Effector memory CD8-positive, alpha-beta T cell (primary cell): ENCODE measurements around the gene CCL22.
A peak's percentile ranks its signal among the peaks of the same experiment; 100 is the strongest.
"Not testable (repeated sequence)": the region's sequence is repeated elsewhere in the genome, so short reads cannot be mapped to it uniquely, and the experiment has no call there.

ENCODE experiments used
- ATAC-seq: fragments of 150-1000 bp; cut with Tn5 transposase; replicated peaks from 2 replicates; pipeline ENCODE4 v1.10.0; 2021; ENCODE audit warnings: mild to moderate bottlenecking, moderate library complexity
- DNase-seq, 3 experiments: peaks; one replicate each; pipeline ENCODE4 v3.0.0; 2021
- H3K27ac Mint-ChIP-seq, 2 donors: one replicate each; pipeline ENCODE4 v1.8.0; 2022; ENCODE audit warnings: mild to moderate bottlenecking in 2 of 2, mixed read lengths in 2 of 2, moderate library complexity in 2 of 2
- H3K27me3 Mint-ChIP-seq, 2 donors: one replicate each; pipeline ENCODE4 v1.8.0; 2022; ENCODE audit warnings: mixed read lengths in 2 of 2
- H3K36me3 Mint-ChIP-seq: one replicate; pipeline ENCODE4 v1.8.0; 2022; ENCODE audit warnings: mild to moderate bottlenecking, moderate library complexity, mixed read lengths; ENCODE audit not compliant: insufficient read depth
- H3K4me1 Mint-ChIP-seq, 2 donors: one replicate each; pipeline ENCODE4 v1.8.0; 2022; ENCODE audit warnings: low read depth in 2 of 2, mixed read lengths in 2 of 2
- H3K4me3 Mint-ChIP-seq, 2 donors: one replicate each; pipeline ENCODE4 v1.8.0; 2022; ENCODE audit warnings: mild to moderate bottlenecking in 2 of 2, mixed read lengths in 2 of 2, moderate library complexity in 2 of 2
- H3K9me3 Mint-ChIP-seq, 2 donors: one replicate each; pipeline ENCODE4 v1.8.0; 2022; ENCODE audit warnings: mixed read lengths in 2 of 2

Gene CCL22

GRCh38 chr16:57397493-57397892 is 38.9 kb downstream of the CCL22 start:
- not testable (repeated sequence) for H3K9me3 Mint-ChIP-seq, H3K36me3 Mint-ChIP-seq, ATAC-seq, H3K4me1 Mint-ChIP-seq, H3K4me3 Mint-ChIP-seq, H3K27ac Mint-ChIP-seq, DNase-seq
- H3K27me3 Mint-ChIP-seq = peaks cover 14 to 25% of the 10 kb centered on the region in 2 donors

- H3K27me3 Mint-ChIP-seq = no peaks in the 10 kb centered on the region
- ATAC-seq (no peak), DNase-seq (no peak)
- H3K36me3 Mint-ChIP-seq = no peaks in the 10 kb centered on the region
- no peak overlapping the region for H3K4me3 Mint-ChIP-seq
- no peak overlapping the region for H3K27ac Mint-ChIP-seq
- H3K4me1 Mint-ChIP-seq = no peaks in the 10 kb centered on the region
- H3K9me3 Mint-ChIP-seq = no peaks in the 10 kb centered on the region
These were observed 43.5 kb downstream of the CCL22 start for GRCh38 chr16:57401943-57402640.

GRCh38 chr16:57403965-57404817 is 45.6 kb downstream of the CCL22 start, which contains the start of gene CCL17:
Gene CCL17, plus strand, starts transcription at chr16:57404767. Its CDS starts 9,166 bp downstream, at chr16:57413933.
- no peaks in the 10 kb centered on the region for H3K27me3 Mint-ChIP-seq
- H3K36me3 Mint-ChIP-seq = no peaks in the 10 kb centered on the region
- ATAC-seq (no peak), DNase-seq (no peak)
- H3K4me3 Mint-ChIP-seq = no peak within 1 kb of the TSS
- no peaks in the 10 kb centered on the region for H3K4me1 Mint-ChIP-seq
- H3K9me3 Mint-ChIP-seq = no peaks in the 10 kb centered on the region
- H3K27ac Mint-ChIP-seq = no peak within 1 kb of the TSS

GRCh38 chr16:57405097-57405496 is 46.5 kb downstream of the CCL22 start:
- Mint-ChIP-seq H3K4me3 (no peak overlapping the region), H3K9me3 (no peaks in the 10 kb centered on the region), H3K36me3 (no peaks in the 10 kb centered on the region), H3K4me1 (no peaks in the 10 kb centered on the region), H3K27me3 (no peaks in the 10 kb centered on the region), H3K27ac (no peak overlapping the region)
- ATAC-seq = no peak
- DNase-seq = no peak

GRCh38 chr16:57406881-57407280 is 48.3 kb downstream of the CCL22 start:
- ATAC-seq (no peak), DNase-seq (no peak)
- Mint-ChIP-seq H3K27ac (no peak overlapping the region), H3K27me3 (peaks cover 0 to 7% of the 10 kb centered on the region in 2 donors), H3K4me3 (no peak overlapping the region), H3K36me3 (no peaks in the 10 kb centered on the region), H3K9me3 (no peaks in the 10 kb centered on the region), H3K4me1 (no peaks in the 10 kb centered on the region)

- H3K4me1 Mint-ChIP-seq = no peaks in the 10 kb centered on the region
- no peak overlapping the region for H3K4me3 Mint-ChIP-seq
- H3K9me3 Mint-ChIP-seq = no peaks in the 10 kb centered on the region
- DNase-seq = no peak
- H3K36me3 Mint-ChIP-seq = no peaks in the 10 kb centered on the region
- no peak overlapping the region for H3K27ac Mint-ChIP-seq
- no peak for ATAC-seq
- H3K27me3 Mint-ChIP-seq = peaks cover 0 to 7% of the 10 kb centered on the region in 2 donors
These were observed 49.2 kb downstream of the CCL22 start for GRCh38 chr16:57407521-57408353.

GRCh38 chr16:57409065-57409464 is 50.5 kb downstream of the CCL22 start:
- no peak for DNase-seq
- Mint-ChIP-seq H3K4me1 (no peaks in the 10 kb centered on the region), H3K27me3 (peaks cover 0 to 7% of the 10 kb centered on the region in 2 donors), H3K36me3 (no peaks in the 10 kb centered on the region), H3K27ac (no peak overlapping the region), H3K4me3 (no peak overlapping the region), H3K9me3 (no peaks in the 10 kb centered on the region)
- ATAC-seq = no peak

- Mint-ChIP-seq H3K27ac (no peak overlapping the region), H3K36me3 (no peaks in the 10 kb centered on the region), H3K9me3 (no peaks in the 10 kb centered on the region)
These were observed 51.4 kb downstream of the CCL22 start for GRCh38 chr16:57409870-57410587.

GRCh38 chr16:57411362-57411976 is 52.9 kb downstream of the CCL22 start:
- no peak for ATAC-seq
- peaks cover 0 to 7% of the 10 kb centered on the region in 2 donors for H3K27me3 Mint-ChIP-seq
- H3K4me3 Mint-ChIP-seq = no peak overlapping the region
- H3K9me3 Mint-ChIP-seq = no peaks in the 10 kb centered on the region
- peaks cover under 1 to 2% of the 10 kb centered on the region in 2 donors for H3K4me1 Mint-ChIP-seq
- peaks cover 3% of the 10 kb centered on the region for H3K36me3 Mint-ChIP-seq
- peak overlapping the region in 1 of 2 donors; percentile 31 for H3K27ac Mint-ChIP-seq
- DNase-seq = no peak

More at GRCh38 chr16:57409870-57410587, 51.4 kb downstream of the CCL22 start:
- no peaks in the 10 kb centered on the region for H3K4me1 Mint-ChIP-seq
- no peak overlapping the region for H3K4me3 Mint-ChIP-seq
- ATAC-seq (no peak), DNase-seq (no peak)
- H3K27me3 Mint-ChIP-seq = peaks cover 0 to 7% of the 10 kb centered on the region in 2 donors

- Mint-ChIP-seq H3K4me3 (no peak overlapping the region), H3K4me1 (peaks cover 9 to 10% of the 10 kb centered on the region in 2 donors), H3K27ac (no peak overlapping the region), H3K36me3 (peaks cover 10% of the 10 kb centered on the region), H3K9me3 (no peaks in the 10 kb centered on the region), H3K27me3 (peaks cover 0 to 7% of the 10 kb centered on the region in 2 donors)
- DNase-seq (no peak), ATAC-seq (no peak)
These were observed 54.0 kb downstream of the CCL22 start for GRCh38 chr16:57412584-57412983.

- Mint-ChIP-seq H3K4me3 (no peak overlapping the region), H3K36me3 (peaks cover 10% of the 10 kb centered on the region), H3K27me3 (peaks cover 0 to 7% of the 10 kb centered on the region in 2 donors), H3K4me1 (peaks cover 9 to 13% of the 10 kb centered on the region in 2 donors), H3K9me3 (no peaks in the 10 kb centered on the region), H3K27ac (peak overlapping the region in 1 of 2 donors; percentile 17)
- DNase-seq = no peak
- ATAC-seq = peak; percentile 14
These were observed 54.7 kb downstream of the CCL22 start for GRCh38 chr16:57413301-57413730.

- H3K4me1 Mint-ChIP-seq = peaks cover 9 to 16% of the 10 kb centered on the region in 2 donors
- no peaks in the 10 kb centered on the region for H3K9me3 Mint-ChIP-seq
- H3K36me3 Mint-ChIP-seq = peaks cover 10% of the 10 kb centered on the region
- H3K4me3 Mint-ChIP-seq = no peak overlapping the region
- ATAC-seq = no peak
- peak overlapping the region in 1 of 2 donors; percentile 17 for H3K27ac Mint-ChIP-seq
- H3K27me3 Mint-ChIP-seq = peaks cover 0 to 7% of the 10 kb centered on the region in 2 donors
- DNase-seq = no peak
These were observed 55.1 kb downstream of the CCL22 start for GRCh38 chr16:57413733-57414132.
